GM08714 (cell line): ENCODE data around the gene STK32B.
"Not testable (repeated sequence)": the region's sequence is repeated elsewhere in the genome, so short reads cannot be mapped to it uniquely, and the experiment has no call there.

Experiments
- H3K4me3 ChIP-seq: fragments of 200-500 bp; sonication (Bioruptor generic); 2 replicates; pipeline ENCODE4 v1.5.1; 2014; ENCODE audit warnings: mild to moderate bottlenecking, low read length, inconsistent platforms
- ZNF274 ChIP-seq: IDR thresholded peaks from 2 replicates; pipeline ENCODE4 v1.6.1; 2012; ENCODE audit warnings: mild to moderate bottlenecking, low read depth, low read length

STK32B gene

DNA sequence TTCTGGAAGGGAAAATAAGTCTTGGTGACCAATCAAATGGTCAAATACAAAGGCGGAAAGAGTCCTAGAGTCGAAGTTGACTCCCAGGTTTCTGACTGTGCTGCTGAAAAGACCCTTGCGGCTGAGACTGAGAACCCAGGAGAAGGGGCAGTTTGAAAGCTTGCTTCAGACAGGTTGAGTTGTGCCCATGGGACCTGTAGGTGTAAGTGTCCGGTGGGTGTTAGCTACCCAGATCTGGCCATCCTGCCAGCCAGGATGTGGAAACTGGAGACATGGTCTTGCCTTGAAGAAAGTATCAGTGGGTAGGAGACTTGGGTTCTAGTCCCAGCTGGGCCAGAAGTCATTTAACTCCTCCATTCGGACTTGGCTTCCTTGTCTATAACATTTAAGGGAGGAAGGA lies 381.9 kb downstream of the STK32B start:
- no peak for TF ChIP-seq ZNF274
- no peak overlapping the region for H3K4me3 ChIP-seq

GRCh38 chr4:5435201-5435600 lies 383.9 kb downstream of the STK32B start:
- no peak for TF ChIP-seq ZNF274

GRCh38 chr4:5435823-5436222 lies 384.5 kb downstream of the STK32B start:
- no peak overlapping the region for H3K4me3 ChIP-seq
- TF ChIP-seq ZNF274, result no peak

More at GRCh38 chr4:5435201-5435600, 383.9 kb downstream of the STK32B start:
- H3K4me3 ChIP-seq, result no peak overlapping the region

DNA sequence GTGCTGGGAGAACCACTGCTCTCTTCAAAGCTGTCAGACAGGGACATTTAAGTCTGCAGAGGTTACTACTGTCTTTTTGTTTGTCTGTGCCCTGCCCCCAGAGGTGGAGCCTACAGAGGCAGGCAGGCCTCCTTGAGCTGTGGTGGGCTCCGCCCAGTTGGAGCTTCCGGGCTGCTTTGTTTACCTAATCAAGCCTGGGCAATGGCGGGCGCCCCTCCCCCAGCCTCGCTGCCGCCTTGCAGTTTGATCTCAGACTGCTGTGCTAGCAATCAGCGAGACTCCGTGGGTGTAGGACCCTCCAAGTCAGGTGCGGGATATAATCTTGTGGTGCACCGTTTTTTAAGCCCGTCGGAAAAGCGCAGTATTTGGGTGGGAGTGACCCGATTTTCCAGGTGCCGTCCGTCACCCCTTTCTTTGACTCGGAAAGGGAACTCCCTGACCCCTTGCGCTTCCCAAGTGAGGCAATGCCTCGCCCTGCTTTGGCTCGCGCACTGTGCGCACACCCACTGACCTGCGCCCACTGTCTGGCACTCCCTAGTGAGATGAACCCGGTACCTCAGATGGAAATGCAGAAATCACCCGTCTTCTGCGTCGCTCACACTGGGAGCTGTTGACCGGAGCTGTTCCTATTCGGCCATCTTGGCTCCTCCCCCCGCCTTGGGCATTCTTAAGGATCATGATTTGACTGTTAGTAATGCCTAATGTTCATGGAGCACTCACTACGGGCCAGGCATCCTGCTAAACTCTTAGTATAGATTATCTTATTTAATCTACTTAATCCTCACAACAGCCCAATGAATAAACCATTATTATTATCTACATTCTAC lies 392.9 kb downstream of the STK32B start:
- not testable (repeated sequence) for H3K4me3 ChIP-seq

GRCh38 chr4:5444918-5445517 lies 393.7 kb downstream of the STK32B start:
- no peak overlapping the region for H3K4me3 ChIP-seq
- no peak for TF ChIP-seq ZNF274

- no peak for TF ChIP-seq ZNF274
- H3K4me3 ChIP-seq, result no peak overlapping the region
Measured at GRCh38 chr4:5446595-5447226, 395.4 kb downstream of the STK32B start.

- no peak overlapping the region for H3K4me3 ChIP-seq
- TF ChIP-seq ZNF274, result no peak
Measured at GRCh38 chr4:5447755-5448154, 396.5 kb downstream of the STK32B start.

DNA sequence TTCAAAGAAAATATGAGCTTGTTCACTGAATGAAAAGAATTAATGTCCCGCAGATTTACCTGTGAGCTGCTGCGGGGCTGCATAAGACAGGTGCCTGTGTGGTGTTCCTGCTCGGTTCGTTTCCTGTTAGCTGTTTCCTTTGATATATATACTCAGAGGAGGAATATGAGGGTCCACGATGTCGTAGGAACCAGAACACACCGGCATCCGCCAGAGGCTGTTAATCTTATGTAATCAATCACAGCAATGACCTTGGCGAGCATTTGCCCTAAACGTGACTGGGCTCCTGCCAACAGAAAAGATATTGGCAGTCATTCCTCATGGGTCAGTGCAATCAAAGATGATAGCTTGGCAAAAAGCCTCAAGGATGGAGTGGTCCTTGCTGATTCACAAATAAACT lies 396.9 kb downstream of the STK32B start:
- no peak for TF ChIP-seq ZNF274
- H3K4me3 ChIP-seq, result no peak overlapping the region

GRCh38 chr4:5451243-5451642 lies 400.0 kb downstream of the STK32B start:
- TF ChIP-seq ZNF274, result no peak

DNA sequence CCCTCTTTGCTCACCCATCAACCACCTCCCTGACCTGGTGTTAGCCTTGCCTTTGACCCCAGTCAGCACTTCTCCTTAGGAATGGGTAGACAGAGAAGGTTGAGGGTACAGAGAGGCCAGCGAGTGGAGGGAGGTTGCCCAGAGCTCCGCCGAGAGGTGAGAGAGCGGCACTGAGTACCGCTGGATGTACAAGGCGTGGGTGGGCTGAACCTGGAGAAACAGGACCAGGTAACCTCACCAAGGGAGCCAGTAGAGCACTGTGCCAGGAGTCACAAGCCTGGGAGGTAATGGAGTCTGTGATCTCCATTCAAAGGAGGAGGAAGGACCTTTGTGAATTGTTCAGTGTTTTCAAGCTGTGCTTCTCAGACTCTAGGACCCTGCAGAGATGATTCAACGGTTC lies 400.9 kb downstream of the STK32B start:
- no peak overlapping the region for H3K4me3 ChIP-seq

More at GRCh38 chr4:5451243-5451642, 400.0 kb downstream of the STK32B start:
- H3K4me3 ChIP-seq, result no peak overlapping the region

DNA sequence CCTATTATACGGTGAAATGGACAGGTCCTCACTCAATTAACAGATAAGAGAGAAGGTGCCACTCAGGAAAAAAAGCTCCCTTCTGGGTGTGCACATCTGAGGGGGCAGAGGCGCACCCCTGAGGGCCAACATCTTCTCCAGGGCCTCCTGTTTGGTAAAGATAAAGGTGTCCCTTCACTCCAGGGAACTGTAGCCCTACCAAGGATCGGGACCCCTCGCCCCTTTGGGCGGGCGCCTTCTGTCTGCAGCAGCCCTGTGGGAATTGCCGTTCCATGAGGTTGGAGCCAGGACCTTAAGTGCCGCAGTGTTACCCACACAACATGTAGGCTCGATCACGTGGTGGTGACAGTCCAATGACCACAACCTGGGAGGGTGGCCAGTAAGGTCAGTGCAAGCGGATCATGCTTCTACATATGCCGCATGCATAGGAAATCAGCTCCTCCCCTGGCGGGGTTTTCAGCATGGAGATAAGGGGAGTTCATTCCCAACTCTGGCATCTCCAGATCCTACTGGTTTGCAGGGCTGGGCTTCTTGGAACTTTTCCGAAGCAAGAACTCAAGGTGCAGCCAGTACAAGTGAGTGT lies 403.8 kb downstream of the STK32B start:
- no peak for TF ChIP-seq ZNF274

More for the DNA sequence above, 400.9 kb downstream of the STK32B start:
- no peak for TF ChIP-seq ZNF274

GRCh38 chr4:5456296-5456845 lies 405.1 kb downstream of the STK32B start:
- H3K4me3 ChIP-seq, result no peak overlapping the region
- TF ChIP-seq ZNF274, result no peak

More for the DNA sequence above, 403.8 kb downstream of the STK32B start:
- H3K4me3 ChIP-seq, result no peak overlapping the region

GRCh38 chr4:5458676-5459075 lies 407.4 kb downstream of the STK32B start:
- TF ChIP-seq ZNF274, result no peak
- no peak overlapping the region for H3K4me3 ChIP-seq

DNA sequence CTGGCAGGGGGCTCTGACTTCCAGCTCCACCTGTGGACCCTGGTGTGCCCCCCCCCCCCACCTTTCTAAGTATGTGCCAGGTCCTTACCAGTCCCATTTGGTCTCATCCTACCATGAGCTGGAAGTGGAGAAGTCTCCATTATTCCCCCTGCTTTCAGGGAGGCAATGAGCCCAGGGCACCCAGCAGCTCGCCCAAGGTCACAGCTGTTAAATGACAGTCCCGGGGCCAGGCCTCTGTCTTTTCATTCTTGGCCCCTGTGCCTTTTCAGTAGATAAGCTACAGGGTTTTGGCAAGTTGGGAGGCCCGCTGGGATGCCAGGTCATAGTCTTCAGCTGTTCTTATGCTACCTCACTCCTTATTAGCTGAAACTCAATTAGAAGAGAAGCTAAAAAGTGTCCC lies 408.0 kb downstream of the STK32B start:
- TF ChIP-seq ZNF274, result no peak
- H3K4me3 ChIP-seq, result no peak overlapping the region
